Suppressor macrophage treated with lipopolysaccharide for 4 hours (primary cell): ENCODE data around the gene KAT7.

ENCODE experiments used
- DNase-seq: peaks from one replicate; pipeline ENCODE4 v3.0.0-alpha.2; 2020

KAT7 gene

GRCh38 chr17:49760932-49761558 is 27.4 kb upstream of the KAT7 start:
- DNase-seq, result no peak

GRCh38 chr17:49762151-49762941 is 26.1 kb upstream of the KAT7 start:
- no peak for DNase-seq

GRCh38 chr17:49763735-49764558 is 24.5 kb upstream of the KAT7 start, which contains the start of gene FAM117A:
Gene FAM117A (minus strand): TSS chr17:49764131. CDS start chr17:49764087, 44 bp downstream.
- DNase-seq, result peak; percentile 95

GRCh38 chr17:49764559-49765180 is 23.8 kb upstream of the KAT7 start:
- DNase-seq, result no peak

- no peak for DNase-seq
Observed at GRCh38 chr17:49766918-49767530, 21.5 kb upstream of the KAT7 start.

GRCh38 chr17:49775546-49776260 is 12.8 kb upstream of the KAT7 start:
- DNase-seq, result no peak

GRCh38 chr17:49776551-49777300 is 11.8 kb upstream of the KAT7 start:
- DNase-seq, result peak; percentile 46

GRCh38 chr17:49777563-49777962 is 10.9 kb upstream of the KAT7 start:
- DNase-seq, result no peak

GRCh38 chr17:49779156-49779738 is 9.2 kb upstream of the KAT7 start:
- DNase-seq, result no peak

- peak; percentile 81 for DNase-seq
Observed at GRCh38 chr17:49779739-49780231, 8.7 kb upstream of the KAT7 start.

GRCh38 chr17:49783071-49783715 is 5.3 kb upstream of the KAT7 start:
- no peak for DNase-seq

- no peak for DNase-seq
Observed at GRCh38 chr17:49783791-49784190, 4.7 kb upstream of the KAT7 start.

GRCh38 chr17:49784636-49785035 is 3.8 kb upstream of the KAT7 start:
- no peak for DNase-seq

- no peak for DNase-seq
Observed at GRCh38 chr17:49787884-49788477, 500 bp upstream of the KAT7 start.

GRCh38 chr17:49789243-49789578 is 730 bp downstream of the KAT7 start:
- DNase-seq, result no peak

GRCh38 chr17:49793309-49793708 is 4.8 kb downstream of the KAT7 start:
- no peak for DNase-seq

- DNase-seq, result no peak
Observed at GRCh38 chr17:49795372-49795771, 6.9 kb downstream of the KAT7 start.

- DNase-seq, result peak; percentile 4
Observed at GRCh38 chr17:49798182-49798581, 9.7 kb downstream of the KAT7 start.

GRCh38 chr17:49798738-49799137 is 10.3 kb downstream of the KAT7 start:
- no peak for DNase-seq

- DNase-seq, result no peak
Observed at GRCh38 chr17:49809056-49809455, 20.6 kb downstream of the KAT7 start.
